Measurements from ENCODE around the gene TRIM29.

Gene TRIM29

DNA sequence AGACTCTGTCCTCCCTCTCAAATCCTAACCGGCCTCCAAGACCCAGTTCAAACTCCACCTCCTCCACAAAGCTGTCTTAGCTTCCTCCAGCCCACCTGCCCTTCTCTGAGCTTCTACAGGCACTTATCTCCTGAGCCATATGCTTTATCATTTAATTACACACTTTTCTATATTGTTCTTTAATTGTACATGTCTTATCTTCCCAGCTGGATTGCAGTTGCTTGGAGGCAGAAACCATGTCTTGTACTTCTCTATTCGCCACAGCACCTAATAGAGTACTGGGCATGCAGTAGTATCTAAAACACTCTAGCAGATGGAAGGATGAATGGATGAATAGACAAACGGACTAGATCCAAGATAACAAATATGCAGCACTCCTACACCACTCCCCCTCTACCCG is 11.3 kb downstream of the TRIM29 start:
- no peak overlapping the region for H3K4me3 ChIP-seq (ENCODE audit: low read length)
- no peak for TF ChIP-seq ZNF274 (IDR thresholded peaks at IDR 0.05; ENCODE audit: low read depth, low read length)

DNA sequence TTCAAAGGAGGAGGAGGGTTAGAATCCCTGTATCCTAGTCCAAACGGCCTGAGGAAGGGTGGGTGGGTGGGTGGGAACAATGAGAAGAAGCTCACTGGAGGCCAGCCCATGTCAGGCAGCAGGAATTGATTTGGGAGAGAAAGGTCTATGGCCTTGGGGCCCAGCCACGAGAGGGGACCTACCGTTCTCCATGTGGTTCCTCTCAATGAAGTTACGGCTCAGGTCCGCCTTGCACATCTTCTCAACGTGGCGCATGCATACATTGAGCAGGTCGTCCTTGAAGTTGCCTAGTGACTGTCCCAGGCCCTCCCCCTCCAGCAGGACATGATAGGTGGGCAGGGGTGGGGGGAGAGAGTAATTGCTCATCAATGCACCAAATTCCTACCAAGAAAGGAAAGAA is 12.4 kb downstream of the TRIM29 start:
- no peak for TF ChIP-seq ZNF274 (IDR thresholded peaks at IDR 0.05; ENCODE audit: low read depth, low read length)
- H3K4me3 ChIP-seq (ENCODE audit: low read length), result no peak overlapping the region

DNA sequence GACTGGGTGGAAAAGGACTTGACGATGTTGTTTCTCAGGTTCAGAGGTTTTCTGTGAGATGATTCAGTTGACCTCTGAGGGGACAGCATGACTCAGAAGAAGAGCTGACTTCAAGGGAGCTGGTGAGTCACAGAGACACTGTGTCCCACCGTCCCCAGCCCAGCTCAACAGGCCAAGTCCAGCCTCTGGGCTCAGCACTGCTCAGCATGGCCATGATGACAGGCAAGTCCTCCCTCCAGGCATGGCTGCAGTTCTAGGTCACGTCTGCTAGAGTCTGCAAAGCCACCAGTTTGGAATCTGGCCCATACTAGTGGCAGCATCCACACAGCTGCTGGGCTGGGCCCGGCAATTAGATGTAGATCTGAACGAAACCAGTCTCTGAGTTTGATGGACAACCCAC is 12.9 kb downstream of the TRIM29 start:
- no peak for TF ChIP-seq ZNF274 (IDR thresholded peaks at IDR 0.05; ENCODE audit: low read depth, low read length)
- no peak overlapping the region for H3K4me3 ChIP-seq (ENCODE audit: low read length)

DNA sequence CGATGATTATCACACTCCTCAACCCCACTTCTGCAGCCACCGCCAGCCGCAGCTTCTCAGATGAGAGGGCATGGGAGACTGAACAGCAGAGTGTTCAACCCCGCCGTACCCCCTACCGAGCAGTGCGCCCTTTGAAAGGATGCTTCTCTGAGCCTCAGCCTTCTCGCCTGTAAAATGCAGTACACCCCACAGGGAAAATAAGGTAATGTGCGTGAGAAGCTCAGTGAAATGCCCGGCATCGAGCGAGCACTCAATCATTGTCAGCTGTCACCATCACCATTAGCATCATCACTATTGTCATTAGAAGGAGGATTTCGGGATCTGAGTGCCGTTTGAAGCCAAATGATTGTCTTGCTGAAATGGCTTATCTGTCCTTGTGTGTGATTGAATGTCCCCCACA is 13.6 kb downstream of the TRIM29 start:
- H3K4me3 ChIP-seq (ENCODE audit: low read length), result no peak overlapping the region
- TF ChIP-seq ZNF274 (IDR thresholded peaks at IDR 0.05; ENCODE audit: low read depth, low read length), result no peak

DNA sequence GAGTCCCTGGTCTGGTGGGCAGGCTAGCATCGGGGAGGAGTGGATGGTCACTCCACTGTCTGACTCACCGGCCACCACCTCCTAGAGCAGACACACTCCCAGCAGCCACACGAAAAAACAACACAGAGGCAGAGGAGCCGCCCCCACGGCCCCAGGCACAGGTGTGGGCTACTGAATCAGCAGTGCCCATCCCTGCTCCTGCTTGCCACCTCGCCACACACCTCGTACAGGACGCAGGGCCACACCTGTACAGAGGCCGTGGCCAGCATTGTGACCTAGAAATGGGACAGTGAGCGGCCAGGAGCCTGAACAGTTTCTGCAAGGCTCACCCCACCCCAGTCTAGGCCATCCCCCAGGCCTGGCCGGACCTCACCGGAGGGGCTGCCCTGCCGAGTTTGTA is 14.0 kb downstream of the TRIM29 start:
- no peak overlapping the region for H3K4me3 ChIP-seq (ENCODE audit: low read length)
- no peak for TF ChIP-seq ZNF274 (IDR thresholded peaks at IDR 0.05; ENCODE audit: low read depth, low read length)

DNA sequence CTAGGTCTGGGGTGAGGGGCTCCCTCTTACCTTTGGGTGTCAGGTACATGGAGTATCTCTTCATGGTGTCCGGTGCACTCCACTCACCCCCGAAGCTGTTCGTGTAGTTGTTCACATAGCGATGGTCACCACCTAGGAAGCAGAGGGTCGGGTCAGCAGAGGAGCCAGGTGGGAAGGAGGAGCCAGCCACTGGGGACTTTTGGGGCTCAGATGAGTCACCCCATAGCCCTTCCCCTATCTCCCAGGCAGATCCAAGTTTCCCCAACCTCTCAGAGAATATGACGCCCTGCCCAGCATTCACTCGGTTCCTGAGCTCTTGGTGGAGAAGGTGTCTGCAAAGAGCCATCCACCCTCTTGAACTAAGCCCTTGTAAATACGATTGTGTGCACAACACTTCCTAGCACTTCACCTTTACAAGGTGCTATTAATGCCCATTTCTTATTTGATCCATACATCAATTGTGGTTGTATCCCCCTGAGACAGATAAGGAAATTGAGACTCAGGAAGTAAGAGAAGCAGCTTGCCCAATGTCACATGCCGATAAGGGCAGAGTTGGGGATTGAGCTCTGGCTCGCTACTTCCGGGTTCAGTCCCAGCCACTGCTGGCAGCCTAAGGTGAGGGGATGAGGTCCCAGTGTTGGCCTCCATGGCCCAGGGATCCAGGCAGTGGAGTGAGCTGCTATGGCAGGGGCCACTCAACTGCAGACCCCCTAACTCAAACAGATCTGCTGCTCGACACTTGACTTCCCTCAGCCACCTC is 14.8 kb downstream of the TRIM29 start:
- TF ChIP-seq ZNF274 (IDR thresholded peaks at IDR 0.05; ENCODE audit: low read depth, low read length), result no peak
- no peak overlapping the region for H3K4me3 ChIP-seq (ENCODE audit: low read length)

DNA sequence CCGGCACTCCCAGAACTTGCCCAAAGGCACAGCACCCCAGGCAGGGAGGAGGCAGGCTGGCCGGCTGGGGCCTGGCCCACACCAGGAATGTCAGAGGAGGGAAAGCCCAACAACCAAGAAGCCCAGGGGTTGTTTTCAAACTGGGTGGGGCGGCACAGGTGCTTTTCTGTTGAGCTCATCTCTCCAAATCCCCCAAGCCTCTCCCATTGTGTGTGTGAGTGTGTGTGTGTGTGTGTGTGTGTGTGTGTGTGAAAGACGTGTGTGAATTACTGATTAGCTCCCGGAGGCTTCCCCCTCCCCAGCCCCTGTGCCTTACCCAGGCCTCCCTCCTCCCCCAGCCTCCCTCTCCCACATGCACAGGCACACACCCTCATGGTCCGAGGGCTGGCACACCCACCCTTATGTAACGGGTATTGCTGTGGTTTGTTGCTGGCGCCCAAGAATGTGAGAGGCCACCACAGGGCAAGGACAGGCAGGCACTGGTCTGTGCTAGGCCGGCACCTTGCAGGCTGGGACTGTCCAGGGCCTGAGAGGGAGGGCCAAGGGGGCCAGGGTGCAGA is 15.9 kb downstream of the TRIM29 start:
- no peak for TF ChIP-seq ZNF274 (IDR thresholded peaks at IDR 0.05; ENCODE audit: low read depth, low read length)
- no peak overlapping the region for H3K4me3 ChIP-seq (ENCODE audit: low read length)

DNA sequence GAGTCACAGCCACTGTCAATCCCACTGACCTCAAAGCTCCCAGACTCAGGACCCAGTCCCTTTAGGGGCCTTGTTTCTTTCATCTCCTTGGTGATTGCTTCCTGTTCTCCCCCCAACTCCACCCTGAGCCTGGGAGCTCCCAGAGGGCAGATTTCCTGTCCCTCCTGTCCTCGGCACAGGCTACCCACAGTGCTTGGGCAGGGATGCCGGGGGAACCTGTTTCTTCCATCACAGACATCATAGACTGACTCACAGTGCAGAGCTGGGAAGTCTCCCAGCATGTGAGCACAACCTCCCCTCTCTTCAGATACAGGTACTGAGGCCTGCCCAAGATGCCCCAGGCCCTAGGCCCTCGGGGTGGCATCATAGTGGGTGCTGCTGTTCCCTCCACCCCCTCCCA is 16.6 kb downstream of the TRIM29 start:
- no peak for TF ChIP-seq ZNF274 (IDR thresholded peaks at IDR 0.05; ENCODE audit: low read depth, low read length)
- no peak overlapping the region for H3K4me3 ChIP-seq (ENCODE audit: low read length)

DNA sequence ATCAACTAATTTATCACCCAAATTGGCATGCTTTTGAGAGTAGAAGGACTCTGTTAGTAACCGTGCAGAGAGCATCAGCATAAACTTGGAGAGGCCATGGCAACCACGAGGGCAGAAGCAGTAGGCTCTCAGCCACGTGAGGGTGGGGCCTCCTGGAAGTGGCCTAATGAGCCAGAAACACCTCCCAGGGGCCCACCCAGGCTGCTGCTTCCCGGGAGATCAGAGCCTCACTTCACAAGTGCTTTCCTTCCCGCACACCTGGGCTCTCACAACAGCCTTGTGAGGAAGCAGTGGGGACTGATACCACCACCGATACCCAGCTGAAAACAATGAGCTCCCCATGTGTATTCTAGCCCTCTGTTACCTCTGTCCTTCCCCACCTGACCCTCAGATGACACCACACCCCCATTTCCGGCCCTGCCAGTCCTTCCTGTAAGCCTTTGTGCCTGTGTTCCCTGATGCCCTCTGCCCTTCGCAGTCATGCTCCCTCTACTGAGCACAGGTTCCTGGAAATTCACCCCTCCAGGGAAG is 17.0 kb downstream of the TRIM29 start:
- no peak overlapping the region for H3K4me3 ChIP-seq (ENCODE audit: low read length)
- TF ChIP-seq ZNF274 (IDR thresholded peaks at IDR 0.05; ENCODE audit: low read depth, low read length), result no peak

DNA sequence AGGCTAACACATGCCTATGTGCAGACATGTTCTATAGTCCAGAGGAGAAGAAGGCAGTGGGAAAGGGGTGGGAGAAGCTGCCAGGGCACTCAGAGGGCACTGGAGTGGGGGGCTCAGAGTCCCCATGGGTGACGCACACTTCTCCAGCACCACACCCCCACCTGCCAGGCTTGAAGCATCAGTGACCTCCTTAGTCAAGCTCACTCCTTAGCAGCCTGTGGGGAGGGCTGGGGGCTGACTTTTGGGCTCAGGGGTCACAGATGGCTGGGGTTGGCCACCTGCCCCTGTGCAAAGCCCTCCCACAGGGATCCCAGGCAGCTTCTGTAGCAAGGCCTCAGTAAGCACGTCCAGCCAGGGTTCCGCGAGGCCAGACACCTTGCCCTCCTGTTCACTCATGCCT is 18.8 kb downstream of the TRIM29 start:
- TF ChIP-seq ZNF274 (IDR thresholded peaks at IDR 0.05; ENCODE audit: low read depth, low read length), result no peak
- no peak overlapping the region for H3K4me3 ChIP-seq (ENCODE audit: low read length)

DNA sequence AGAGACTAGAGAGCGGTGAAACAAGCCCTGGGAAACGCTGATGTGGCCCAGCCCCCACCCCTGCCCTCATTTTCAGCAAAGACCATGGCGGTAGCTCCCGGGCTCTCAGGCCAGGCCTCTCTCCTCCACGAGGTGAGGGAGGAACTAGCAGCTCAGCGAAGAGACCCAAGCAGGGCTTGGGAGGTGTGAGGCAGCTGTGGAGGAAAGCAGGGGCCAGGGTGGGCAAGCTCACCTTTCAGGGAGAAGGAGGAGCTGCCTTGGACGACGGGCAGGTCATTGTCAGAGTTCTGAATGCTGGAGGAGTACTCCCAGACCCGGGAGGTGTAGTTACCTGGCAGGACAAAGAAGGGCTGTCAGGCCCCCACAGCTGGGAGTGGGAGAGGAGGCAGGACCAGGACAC is 19.9 kb downstream of the TRIM29 start:
- no peak for TF ChIP-seq ZNF274 (IDR thresholded peaks at IDR 0.05; ENCODE audit: low read depth, low read length)
- H3K4me3 ChIP-seq (ENCODE audit: low read length), result no peak overlapping the region

DNA sequence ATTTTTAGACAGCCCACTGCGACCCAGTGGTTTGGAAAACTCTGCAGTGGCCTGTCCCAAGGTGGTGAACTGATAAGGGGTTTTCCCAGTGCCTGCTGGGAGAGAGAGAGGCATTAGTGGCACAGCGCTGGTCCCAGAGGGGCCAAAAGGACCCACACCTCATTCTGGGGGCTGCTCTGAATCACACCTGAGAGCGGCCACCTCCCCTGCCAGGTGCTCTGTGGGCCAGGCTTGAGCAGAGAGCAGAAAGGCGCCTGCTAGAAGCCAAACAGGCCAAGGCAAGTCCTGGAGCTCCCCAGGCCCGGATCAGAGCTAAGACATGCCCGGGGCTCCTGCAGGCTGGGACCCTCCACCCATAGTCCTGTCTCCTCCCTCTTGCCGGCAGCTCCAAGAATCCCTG is 20.9 kb downstream of the TRIM29 start:
- no peak overlapping the region for H3K4me3 ChIP-seq (ENCODE audit: low read length)
- no peak for TF ChIP-seq ZNF274 (IDR thresholded peaks at IDR 0.05; ENCODE audit: low read depth, low read length)

DNA sequence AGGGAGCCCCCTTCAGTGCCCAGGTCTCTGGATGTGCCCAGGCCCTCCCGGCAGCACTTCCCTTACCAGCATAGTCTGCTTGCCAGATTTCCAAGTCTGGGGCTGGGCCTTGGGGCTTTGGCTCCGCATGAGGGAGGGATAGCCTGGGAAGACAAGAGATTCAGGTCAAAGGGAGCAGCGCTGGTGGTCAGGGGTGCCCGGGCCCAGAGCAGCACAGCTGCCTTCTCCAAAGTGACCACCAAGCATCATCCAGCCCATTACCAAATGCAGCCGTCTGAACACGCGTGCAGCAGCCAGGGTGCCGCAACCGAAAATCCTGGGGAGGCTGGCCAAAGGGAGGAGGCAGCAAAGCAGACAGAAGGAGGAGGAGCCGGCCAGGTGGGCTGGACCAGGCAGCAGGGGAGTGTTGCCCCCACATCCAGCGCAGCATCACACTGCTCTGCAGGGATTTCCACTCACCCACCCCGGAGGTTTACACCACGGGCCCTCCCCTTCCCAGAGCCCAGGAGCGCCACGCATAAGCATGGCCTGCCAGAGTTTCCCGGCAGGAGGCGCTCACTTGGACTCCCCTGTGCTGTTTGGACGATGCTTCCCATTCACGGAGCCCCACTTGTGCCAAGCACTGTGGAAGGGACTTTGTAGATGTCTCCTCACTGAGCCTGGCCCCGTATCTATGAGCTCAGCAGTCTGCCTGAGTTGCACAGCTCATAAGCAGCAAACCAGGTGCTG is 22.5 kb downstream of the TRIM29 start:
- H3K4me3 ChIP-seq (ENCODE audit: low read length), result no peak overlapping the region
- TF ChIP-seq ZNF274 (IDR thresholded peaks at IDR 0.05; ENCODE audit: low read depth, low read length), result no peak

DNA sequence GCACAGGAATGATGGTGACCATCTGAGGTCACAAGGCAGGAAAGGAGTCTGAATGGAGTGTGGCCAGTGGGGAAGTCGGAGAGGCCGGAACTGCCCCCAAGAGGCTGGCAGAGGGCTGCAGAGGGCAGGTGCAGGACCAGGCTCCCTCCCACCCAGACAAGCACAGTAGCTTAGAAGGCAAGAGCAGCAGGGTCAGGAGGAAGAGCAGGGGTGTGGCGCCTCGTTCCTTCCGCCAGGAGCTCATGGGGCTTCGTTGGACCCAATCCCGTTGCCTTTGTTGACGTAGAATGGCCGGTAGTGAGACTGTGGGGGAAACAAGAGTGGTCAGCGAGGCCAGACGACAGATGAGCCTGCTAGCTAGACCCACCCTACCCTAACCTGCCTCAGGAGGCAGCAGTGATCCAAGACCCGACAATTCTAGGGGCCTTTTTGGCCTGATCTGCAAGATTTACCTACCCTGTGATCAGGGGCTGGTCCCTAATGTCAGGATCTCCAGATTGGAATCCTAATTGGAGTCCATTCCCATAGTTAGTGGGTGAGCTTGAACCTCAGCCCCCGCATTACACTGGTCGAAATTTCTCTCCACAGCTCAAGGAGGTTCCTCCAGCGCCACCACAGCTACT is 25.6 kb downstream of the TRIM29 start:
- H3K4me3 ChIP-seq (ENCODE audit: low read length), result no peak overlapping the region
- TF ChIP-seq ZNF274 (IDR thresholded peaks at IDR 0.05; ENCODE audit: low read depth, low read length), result no peak
